Hepatocyte (in vitro differentiated cells): ENCODE measurements around the gene RFX8. TPM values are rescaled to one million over a fixed set of nuclear protein-coding genes. Genes with fewer than 3 reads are reported as not detected.
A peak's percentile ranks its signal among the peaks of the same experiment; 100 is the strongest.

Source experiments
- DNase-seq: peaks from one replicate; pipeline ENCODE4 v3.0.0-alpha.2; 2016; ENCODE audit warnings: low spot score
- H2AFZ ChIP-seq: fragments of 200-600 bp; sonication (generic); 2 replicates; pipeline ENCODE4 v1.6.0; 2016; ENCODE audit warnings: antibody characterized with exemption, mild to moderate bottlenecking
- H3K27ac ChIP-seq: fragments of 200-600 bp; sonication (generic); 2 replicates; pipeline ENCODE4 v1.5.1; 2016; ENCODE audit warnings: mild to moderate bottlenecking
- H3K27me3 ChIP-seq: fragments of 200-600 bp; sonication (generic); 2 replicates; pipeline ENCODE4 v1.6.1; 2016
- H3K36me3 ChIP-seq: fragments of 200-600 bp; sonication (generic); replicated peaks from 2 replicates; pipeline ENCODE4 v1.5.1; 2016; ENCODE audit warnings: low read depth; ENCODE audit not compliant: insufficient read depth
- H3K4me1 ChIP-seq: fragments of 200-600 bp; sonication (generic); 2 replicates; pipeline ENCODE4 v1.5.1; 2016; ENCODE audit warnings: mild to moderate bottlenecking, moderate library complexity; ENCODE audit not compliant: insufficient read depth
- H3K4me2 ChIP-seq: fragments of 200-600 bp; sonication (generic); 2 replicates; pipeline ENCODE4 v1.6.0; 2016
- H3K4me3 ChIP-seq: fragments of 200-600 bp; sonication (generic); 2 replicates; pipeline ENCODE4 v1.5.1; 2016; ENCODE audit warnings: mild to moderate bottlenecking
- H3K79me2 ChIP-seq: fragments of 200-600 bp; sonication (generic); 2 replicates; pipeline ENCODE4 v1.6.0; 2017; ENCODE audit warnings: mild to moderate bottlenecking
- H3K9me2 ChIP-seq: fragments of 200-600 bp; sonication (generic); replicated peaks from 2 replicates; pipeline ENCODE4 v1.6.0; 2017; ENCODE audit warnings: mild to moderate bottlenecking; ENCODE audit not compliant: insufficient read depth
- H3K9me3 ChIP-seq: fragments of 200-600 bp; sonication (generic); 2 replicates; pipeline ENCODE4 v1.5.1; 2016; ENCODE audit warnings: low read depth, mild to moderate bottlenecking
- H4K20me1 ChIP-seq: fragments of 200-600 bp; sonication (generic); 2 replicates; pipeline ENCODE4 v1.6.0; 2016; ENCODE audit warnings: mild to moderate bottlenecking; ENCODE audit not compliant: insufficient read depth, poor library complexity, severe bottlenecking
- EZH2 ChIP-seq: fragments of 200-600 bp; sonication (generic); IDR thresholded peaks from 2 replicates; pipeline ENCODE4 v1.6.1; 2016; ENCODE audit warnings: antibody characterized with exemption, mild to moderate bottlenecking, borderline replicate concordance
- EZH2phosphoT487 ChIP-seq: fragments of 200-600 bp; sonication (generic); IDR thresholded peaks from one replicate; pipeline ENCODE4 v1.6.1; 2018; ENCODE audit warnings: antibody characterized with exemption, mild to moderate bottlenecking, low read depth, moderate library complexity; ENCODE audit not compliant: unreplicated experiment, severe bottlenecking
- WGBS: methylation state at CpG from one replicate; pipeline ENCODE4 v1.1.6; 2016; ENCODE audit warnings: low lambda C conversion rate; ENCODE audit errors: missing lambda C conversion rate; 5-methylcytosine and 5-hydroxymethylcytosine counted together
- polyA plus RNA-seq: library from polyadenylated mRNA; unstranded; fragments of >200 nt; fragmentation: Nextera tagmentation; extraction: Ambion mirVana; gene quantifications from 2 replicates; pipeline ENCODE4 v1.2.1, GENCODE V29; 2016
- total RNA-seq: library from RNA; depleted of rRNA; stranded (reverse); fragments of >200 nt; gene quantifications from 2 replicates; pipeline ENCODE4 v1.2.3, GENCODE V29; 2014
- TF ChIP-seq, protein P1 (sequence below): fragments of 200-600 bp; sonication (generic); IDR thresholded peaks from 2 replicates; pipeline ENCODE4 v1.5.1; 2016; ENCODE audit warnings: antibody characterized with exemption, mild to moderate bottlenecking; ENCODE audit not compliant: poor library complexity

RFX8 gene
- total and polyA plus RNA-seq, 2 experiments from 2014 or later, result 0.52 TPM; not detected in 1

DNA sequence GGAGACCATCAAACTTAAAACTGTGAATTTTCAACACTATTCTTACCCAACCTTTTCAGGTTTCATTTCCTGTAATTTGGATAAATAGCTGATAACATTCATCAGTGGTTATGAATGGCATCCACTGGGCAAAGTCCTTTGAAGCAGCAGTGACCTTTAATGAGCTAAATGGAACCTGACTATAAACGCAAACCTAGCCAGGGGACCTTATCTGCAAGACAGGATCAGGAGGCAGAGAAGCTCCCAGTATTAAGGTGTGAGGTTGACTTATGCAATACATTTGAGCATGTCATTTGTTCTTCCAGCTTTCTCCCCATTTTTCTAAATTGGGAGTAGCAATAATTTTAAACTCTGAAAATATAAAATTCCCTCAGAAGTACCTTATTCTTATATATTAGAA is 126.0 kb downstream of the RFX8 start:
- Histone ChIP-seq H3K27ac (peak overlapping the region; percentile 76), H3K4me3 (no peak overlapping the region), H3K27me3 (no peaks in the 10 kb centered on the region), H3K9me2 (no peaks in the 10 kb centered on the region), H3K79me2 (no peaks in the 10 kb centered on the region), H3K4me1 (peaks cover 17% of the 10 kb centered on the region), H3K9me3 (no peaks in the 10 kb centered on the region), H4K20me1 (no peaks in the 10 kb centered on the region), H3K4me2 (no peak overlapping the region), H3K36me3 (no peaks in the 10 kb centered on the region), H2AFZ (no peak overlapping the region)
- WGBS, result 37% methylated on average over 1 of the region's 1 CpG
- TF ChIP-seq, protein P1, sequence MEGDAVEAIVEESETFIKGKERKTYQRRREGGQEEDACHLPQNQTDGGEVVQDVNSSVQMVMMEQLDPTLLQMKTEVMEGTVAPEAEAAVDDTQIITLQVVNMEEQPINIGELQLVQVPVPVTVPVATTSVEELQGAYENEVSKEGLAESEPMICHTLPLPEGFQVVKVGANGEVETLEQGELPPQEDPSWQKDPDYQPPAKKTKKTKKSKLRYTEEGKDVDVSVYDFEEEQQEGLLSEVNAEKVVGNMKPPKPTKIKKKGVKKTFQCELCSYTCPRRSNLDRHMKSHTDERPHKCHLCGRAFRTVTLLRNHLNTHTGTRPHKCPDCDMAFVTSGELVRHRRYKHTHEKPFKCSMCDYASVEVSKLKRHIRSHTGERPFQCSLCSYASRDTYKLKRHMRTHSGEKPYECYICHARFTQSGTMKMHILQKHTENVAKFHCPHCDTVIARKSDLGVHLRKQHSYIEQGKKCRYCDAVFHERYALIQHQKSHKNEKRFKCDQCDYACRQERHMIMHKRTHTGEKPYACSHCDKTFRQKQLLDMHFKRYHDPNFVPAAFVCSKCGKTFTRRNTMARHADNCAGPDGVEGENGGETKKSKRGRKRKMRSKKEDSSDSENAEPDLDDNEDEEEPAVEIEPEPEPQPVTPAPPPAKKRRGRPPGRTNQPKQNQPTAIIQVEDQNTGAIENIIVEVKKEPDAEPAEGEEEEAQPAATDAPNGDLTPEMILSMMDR, result no peak
- TF ChIP-seq EZH2phosphoT487 (no peak), EZH2 (no peak)
- peak; percentile 48 for DNase-seq

Other genes with a start within 250 kb of the RFX8 start
- 55.8 and 61.8 TPM in 2 replicates for gene CNOT11, start 222.2 kb downstream of the RFX8 start, total RNA-seq
- 57.3 and 57.7 TPM in 2 replicates for gene CNOT11, start 222.2 kb downstream of the RFX8 start, polyA plus RNA-seq
- gene RNF149, start 166.4 kb downstream of the RFX8 start, total RNA-seq, result 60.3 and 60.7 TPM in 2 replicates
- gene RNF149, start 166.4 kb downstream of the RFX8 start, polyA plus RNA-seq, result 64.6 and 66.0 TPM in 2 replicates
- gene CREG2, start 87.6 kb downstream of the RFX8 start, total RNA-seq, result 2.2 and 3.8 TPM in 2 replicates
- 2.6 and 4.8 TPM in 2 replicates for gene CREG2, start 87.6 kb downstream of the RFX8 start, polyA plus RNA-seq
- 75.5 and 84.4 TPM in 2 replicates for gene MAP4K4, start 222.6 kb upstream of the RFX8 start, total RNA-seq
- 59.1 and 60.6 TPM in 2 replicates for gene MAP4K4, start 222.6 kb upstream of the RFX8 start, polyA plus RNA-seq